Measurements from ENCODE around the gene ATP5F1E.
A peak's percentile ranks its signal among the peaks of the same experiment; 100 is the strongest.
"Not testable (repeated sequence)": the region's sequence is repeated elsewhere in the genome, so short reads cannot be mapped to it uniquely, and the experiment has no call there.

ATP5F1E gene

DNA sequence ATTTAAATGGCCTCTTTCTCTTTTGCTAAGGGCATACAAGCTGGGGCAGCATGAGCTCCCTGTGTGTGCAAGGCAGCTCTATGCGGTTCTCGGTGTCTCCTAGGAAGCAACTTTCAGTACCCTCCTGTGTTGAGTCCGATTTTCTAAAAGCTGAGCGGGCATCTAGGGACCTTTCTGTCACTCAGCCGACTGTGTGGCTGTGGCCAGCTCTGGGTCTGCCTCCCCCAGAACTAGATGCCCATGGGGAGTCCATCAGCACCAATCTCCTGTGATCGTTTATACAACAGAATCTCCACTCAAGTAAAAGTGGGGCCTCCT lies 43.6 kb downstream of the ATP5F1E start:
- no peak for DNase-seq (ENCODE audit: low read depth)

DNA sequence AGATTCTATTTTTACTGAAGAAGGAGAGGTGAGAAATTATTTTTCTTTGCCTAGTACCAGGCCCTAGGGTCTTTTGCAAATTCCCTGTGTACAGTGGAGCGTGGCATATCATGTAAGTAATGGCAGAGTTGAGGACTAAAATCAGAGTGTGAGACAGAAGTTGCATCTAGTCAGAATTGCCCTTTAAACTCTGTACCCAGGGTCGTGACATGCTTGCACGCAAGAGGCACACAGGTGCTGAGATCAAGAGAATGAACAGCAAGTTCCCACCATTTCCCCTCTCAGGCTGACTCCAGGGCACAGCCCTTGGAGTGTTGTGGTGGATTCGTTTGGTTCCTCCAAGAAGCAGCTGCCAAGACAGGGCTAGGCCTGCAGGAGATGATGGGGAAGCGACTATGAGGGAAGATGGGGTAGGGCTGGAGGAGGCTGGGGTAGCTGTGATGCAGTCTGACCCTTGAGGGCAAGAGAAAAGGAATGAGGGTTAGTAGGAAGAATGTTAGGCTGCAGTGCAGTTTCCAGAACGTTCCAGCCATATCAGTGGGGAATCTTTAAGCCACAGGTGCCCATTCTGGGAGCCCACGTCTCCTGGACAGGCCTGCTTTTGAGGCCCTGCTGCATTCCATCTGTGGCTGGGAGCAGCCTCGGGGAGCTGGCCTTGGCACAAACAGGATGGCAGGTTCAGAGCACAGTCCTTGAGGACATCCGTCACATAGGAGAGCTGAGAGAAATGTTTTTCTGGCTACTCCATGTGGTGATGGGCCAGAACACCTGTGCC lies 44.2 kb downstream of the ATP5F1E start:
- DNase-seq (ENCODE audit: low read depth): no peak

DNA sequence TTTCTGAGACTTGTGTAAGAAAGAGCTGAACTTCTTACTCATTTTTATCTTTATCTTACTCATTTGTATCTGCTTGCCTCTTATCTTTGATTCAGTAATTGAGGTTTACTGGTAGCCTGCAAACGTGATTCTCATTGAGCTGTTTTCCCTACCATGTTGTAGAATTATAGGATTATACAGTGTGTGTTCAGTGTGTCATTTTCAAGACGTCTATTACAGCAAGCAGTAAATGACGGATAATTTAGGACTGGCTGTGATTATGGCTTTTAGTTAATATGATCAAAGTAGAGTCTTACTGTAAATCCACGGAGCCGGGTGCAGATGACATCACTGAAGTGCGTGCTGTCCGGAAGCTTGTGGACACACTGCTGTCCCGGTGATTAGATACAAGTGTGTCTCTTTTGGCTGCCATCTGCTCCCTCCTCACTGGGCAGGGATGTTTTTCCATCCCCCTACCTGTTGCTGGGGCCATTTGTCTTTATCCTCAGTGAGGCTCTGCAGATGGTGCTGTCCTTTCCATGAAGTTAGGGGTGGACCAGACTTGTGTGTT lies 45.1 kb downstream of the ATP5F1E start:
- peak; percentile 55 for DNase-seq (ENCODE audit: low read depth)

DNA sequence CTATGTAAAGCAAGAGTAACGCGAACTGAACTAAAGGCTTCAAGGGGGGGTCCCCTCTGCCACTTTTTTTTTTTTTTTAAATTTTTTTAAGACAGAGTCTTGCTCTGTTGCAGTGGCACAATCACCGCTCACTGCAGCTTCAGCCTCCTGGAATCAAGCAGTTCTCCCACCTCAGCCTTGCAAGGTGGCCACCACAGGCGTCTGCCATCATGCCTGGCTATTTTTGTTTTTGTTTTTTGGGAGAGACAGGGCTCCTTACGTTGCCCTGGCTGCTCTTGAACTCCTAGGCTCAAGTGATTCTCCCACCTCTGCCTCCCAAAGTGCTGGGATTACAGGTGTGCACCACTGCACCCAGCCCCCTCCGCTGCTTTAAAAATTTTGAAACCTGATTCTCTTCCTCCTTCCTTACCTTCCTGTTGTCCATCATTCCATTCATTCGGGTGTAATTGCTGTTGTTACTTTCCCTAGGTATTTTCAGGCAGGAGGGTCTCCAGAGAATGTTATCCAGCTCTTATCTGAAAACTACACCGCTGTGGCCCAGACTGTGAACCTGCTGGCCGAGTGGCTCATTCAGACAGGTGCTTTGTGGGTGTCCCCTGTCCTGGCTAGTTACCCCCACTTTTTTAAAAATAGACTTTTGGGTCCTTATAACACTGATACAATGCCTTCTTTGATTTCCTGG lies 45.7 kb downstream of the ATP5F1E start:
- DNase-seq (ENCODE audit: low read depth): no peak

DNA sequence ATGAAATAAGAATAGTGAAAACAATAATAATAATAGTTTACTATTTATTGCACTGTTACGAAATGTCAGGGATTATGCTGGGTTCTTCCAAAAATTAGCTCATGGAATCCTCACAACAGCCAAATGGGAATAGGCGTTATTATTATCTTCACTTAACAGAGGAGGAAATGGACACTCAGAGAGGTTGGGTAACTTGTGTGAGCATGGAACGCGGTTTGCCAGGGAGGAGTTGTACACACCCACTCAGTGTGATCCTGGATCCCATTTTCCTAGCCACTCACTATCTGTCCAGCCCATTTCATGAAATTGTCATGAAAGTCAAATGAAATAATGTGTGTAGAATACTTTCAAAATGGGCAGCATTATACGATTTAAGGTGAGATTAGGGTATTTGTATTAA lies 46.5 kb downstream of the ATP5F1E start:
- DNase-seq (ENCODE audit: low read depth): peak; percentile 16

DNA sequence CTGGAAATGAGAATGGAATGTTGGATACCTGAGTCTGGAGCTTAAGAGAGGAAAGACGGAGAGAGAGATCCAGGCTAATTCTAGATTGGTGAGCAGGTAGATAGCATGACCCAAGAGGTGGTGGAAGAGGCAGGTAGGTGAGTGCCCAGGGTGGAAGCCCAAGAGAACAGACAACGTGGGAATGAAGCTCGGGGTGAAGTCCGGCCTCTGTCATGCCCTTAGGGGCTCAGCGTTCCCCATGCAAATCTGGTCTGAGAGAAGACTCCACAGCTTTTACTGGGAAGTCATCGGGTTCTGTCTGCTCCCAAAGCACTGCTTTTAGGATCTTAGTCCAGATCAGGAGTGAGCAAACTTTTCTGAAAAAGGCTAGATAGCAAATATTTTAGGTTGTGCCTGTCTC lies 47.4 kb downstream of the ATP5F1E start:
- no peak for DNase-seq (ENCODE audit: low read depth)

DNA sequence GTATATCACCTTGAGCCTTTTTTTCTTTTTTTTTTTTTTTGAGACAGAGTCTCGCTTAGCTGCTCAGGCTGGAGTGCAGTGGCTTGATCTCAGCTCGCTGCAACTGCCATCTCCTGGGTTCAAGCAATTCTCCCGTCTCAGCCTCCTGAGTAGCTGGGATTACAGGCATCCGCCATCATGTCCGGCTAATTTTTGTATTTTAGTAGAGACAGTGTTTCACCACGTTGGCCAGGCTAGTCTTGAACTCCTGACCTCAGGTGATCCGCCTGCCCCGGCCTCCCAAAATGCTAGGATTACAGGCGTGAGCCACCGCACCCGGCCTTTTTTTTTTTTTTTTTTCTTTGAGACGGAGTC lies 49.0 kb downstream of the ATP5F1E start:
- not testable (repeated sequence) for DNase-seq (ENCODE audit: low read depth)

DNA sequence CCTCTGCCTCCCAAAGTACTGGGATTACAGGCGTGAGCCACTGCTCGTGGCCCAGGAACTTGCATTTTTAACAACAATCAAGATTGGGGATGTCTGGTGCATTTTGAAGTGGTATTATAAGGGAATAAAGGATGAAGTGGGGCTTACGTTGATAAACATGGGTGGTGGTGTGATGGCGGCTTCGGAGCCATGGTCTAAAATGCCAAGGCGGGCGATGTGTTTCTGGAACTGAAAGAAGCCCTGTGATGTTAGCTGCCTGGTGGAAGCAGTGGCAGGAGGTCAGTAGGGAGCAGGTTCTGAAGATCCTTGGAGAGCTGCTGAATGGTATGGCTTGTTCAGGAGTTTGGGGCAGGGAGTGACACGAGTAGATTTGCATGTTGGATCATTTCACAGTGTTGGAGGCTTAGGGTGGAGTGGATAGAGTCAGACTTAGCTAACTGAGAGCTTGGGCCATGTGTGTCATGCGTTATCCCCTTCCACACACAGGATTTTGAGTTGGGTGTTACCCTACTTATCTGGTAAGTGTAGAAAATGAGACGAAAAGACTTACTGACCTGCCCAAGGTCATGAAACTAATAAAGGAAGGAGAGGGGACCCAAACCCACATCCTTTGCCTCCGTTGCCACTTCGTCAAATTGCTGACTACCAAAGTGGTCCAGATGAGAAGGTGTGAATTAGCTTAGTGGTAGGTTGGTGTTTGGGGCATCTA lies 49.6 kb downstream of the ATP5F1E start:
- no peak for DNase-seq (ENCODE audit: low read depth)

DNA sequence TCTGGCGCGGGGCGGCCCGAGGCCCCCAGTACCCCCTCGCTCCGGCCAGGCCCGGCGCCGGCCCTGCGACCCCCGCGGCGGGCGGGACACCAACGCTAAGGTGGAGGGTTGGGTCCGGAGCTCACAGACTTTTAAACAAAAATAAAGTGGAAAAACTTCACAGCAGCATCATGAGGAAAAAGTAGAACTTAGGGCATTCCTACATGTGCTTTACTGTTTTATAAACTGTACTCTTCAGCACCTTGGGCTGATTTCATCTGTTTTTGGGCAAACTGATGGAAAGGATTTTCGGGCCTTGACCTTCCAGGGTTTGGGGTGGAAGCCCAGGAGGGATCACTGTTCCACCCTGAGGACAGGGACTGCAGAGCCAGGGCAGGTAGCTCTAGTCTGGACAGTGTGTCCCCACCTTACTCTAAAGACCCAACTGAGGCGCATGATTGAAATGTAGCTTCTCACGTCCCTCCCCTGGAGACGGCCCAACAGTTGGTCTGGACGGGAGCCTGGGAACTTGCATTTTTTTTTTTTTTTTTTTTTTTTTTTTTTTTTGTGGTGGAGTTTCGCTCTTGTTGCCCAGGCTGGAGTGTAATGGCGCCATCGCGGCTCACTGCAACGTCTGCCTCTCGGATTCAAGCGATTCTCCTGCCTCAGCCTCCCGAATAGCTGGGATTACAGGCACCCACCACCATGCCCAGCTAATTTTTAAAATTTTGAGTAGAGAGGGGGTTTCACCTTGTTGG lies 50.3 kb downstream of the ATP5F1E start:
- DNase-seq (ENCODE audit: low read depth): no peak

DNA sequence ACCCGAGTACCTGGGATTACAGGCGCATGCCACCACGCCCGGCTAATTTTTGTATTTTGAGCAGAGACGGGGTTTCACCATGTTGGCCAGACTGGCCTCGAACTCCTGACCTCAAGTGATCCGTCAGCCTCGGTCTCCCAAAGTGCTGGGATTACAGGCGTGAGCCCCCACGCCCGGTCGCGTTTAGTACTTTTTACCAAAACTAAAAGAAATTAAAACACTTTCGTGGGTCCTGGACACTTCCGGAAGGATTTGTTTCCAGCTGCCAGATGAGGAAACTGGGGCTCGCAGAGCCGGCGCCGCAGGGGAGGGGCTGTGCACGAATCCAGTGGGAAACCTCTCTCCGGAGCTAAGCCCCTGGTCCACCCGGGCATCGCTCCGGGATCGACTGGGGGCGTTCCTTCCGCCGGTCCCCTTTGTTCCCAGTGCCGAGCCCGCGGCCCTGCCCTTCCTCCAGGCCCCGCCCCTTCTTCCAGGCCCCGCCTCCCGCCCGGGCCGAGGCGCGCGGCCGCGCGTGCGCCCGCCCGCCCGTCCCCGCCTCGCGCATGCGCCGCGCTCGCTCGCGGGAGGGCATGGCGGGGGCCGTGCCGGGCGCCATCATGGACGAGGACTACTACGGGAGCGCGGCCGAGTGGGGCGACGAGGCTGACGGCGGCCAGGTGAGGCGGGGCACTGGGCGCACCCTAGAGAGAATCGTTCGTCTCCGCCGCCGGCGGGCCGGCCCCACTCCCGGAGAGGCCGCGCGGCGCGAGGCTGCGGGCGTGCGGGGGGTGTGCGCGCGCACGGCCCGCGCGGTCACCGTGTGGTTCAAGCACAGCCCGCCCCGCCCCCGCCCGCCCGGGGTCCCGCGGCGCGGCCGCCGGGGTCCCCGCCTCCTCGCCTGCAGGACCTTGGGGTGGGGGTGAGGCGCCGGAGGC lies 51.2 kb downstream of the ATP5F1E start, which contains the start of gene NELFCD:
Gene NELFCD, plus strand, starts transcription at position 546 of the 917 bp plus-strand sequence. Its CDS starts 54 bp downstream, at position 600.
- peak; percentile 60 for DNase-seq (ENCODE audit: low read depth)

DNA sequence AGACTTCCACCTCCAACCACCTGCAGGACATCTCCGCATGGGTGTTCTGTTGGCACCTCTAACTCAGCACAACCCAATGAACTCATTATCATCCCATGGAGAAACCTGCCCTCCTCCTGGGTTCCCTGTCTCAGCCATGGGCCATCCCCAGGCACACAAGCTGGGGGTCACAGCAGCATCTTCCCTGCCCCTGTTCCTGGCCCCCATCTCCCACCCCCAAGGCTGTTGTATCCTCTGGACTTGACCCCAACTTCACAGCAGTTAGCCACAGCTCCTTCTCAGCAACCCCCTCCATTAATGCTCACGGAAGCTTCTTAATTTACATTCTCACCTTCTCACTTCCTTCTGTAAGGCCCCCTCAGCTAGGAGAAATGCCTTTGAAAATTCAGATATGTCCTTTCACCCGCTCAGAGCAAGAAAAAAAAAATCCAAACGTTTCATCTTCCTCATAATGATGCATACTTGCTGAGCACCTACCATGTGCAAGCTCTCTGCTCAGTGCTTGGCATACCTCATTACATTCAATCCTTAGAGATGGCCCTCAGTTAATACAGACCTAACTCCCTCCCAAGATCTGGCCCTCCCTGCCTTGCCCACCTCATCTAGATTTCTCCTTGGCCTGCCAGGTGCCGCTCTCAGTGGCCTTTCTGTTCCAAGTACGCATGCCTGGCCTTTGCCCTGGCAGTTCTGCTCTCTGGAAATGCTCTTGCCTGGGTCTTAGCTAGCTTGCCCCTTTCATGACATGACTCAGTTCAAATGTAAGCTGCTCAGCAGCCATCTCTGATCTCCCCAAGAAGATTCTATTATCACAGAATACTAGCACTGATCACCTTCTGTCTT lies 53.6 kb downstream of the ATP5F1E start:
- no peak for DNase-seq (ENCODE audit: low read depth)

DNA sequence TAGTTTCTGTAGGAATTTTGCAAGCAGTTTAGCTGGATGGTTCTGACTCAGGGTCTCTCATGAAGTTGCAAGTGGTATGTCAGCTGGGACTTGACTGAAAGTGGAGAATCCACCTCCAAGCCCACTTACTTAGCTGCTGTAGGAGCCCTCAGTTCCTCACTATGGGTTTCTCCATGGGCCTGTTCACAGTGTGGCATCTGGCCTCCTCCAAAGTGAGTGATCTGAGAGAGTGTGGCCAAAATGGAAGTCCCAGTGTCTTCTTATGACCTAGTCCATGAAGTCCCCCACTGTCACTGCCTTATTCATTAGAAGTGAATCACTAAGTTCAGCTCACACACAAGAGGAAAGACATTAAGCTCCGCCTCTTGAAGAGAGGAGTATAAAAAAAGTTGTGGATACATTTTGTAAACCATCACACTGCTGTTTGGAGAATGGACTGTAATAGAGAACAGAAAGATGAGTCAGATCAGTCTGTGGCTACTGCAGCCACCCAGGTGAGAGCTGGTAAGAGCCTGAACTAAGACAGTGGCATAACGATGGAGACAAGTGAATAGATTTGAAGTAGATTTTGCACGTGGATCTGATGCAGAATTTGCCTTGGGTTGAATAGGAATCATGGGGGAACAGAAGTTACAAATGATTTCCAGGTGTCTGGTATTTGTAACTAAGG lies 55.9 kb downstream of the ATP5F1E start:
- no peak for DNase-seq (ENCODE audit: low read depth)
